GM12878 (cell line): ENCODE data around the gene PIEZO2. TPM values are rescaled to one million over a fixed set of nuclear protein-coding genes. Genes with fewer than 3 reads are reported as not detected.

Experiments used
- BHLHE40 ChIP-seq, 2 experiments: fragments of 450-650 bp in 1 of 2; IDR thresholded peaks; 2 replicates each; pipeline ENCODE4 v1.6.1; 2011 to 2017; ENCODE audit warnings: low read depth in 2 of 2, borderline replicate concordance in 1 of 2, improper control_type of control experiment in 1 of 2, low read length in 1 of 2, mild to moderate bottlenecking in 1 of 2
- CEBPB ChIP-seq, 2 experiments: fragments of 150-350 bp in 1 of 2; IDR thresholded peaks; 2 replicates each; pipeline ENCODE4 v1.6.1; 2012 to 2014; ENCODE audit warnings: low read depth in 2 of 2, low read length in 2 of 2, borderline replicate concordance in 1 of 2, inconsistent platforms in 1 of 2
- CHD2 ChIP-seq: IDR thresholded peaks from 2 replicates; pipeline ENCODE4 v1.6.1; 2011; ENCODE audit warnings: low read depth, low read length, improper control_type of control experiment, borderline replicate concordance
- E2F8 ChIP-seq: fragments of 450-650 bp; IDR thresholded peaks from 2 replicates; pipeline ENCODE4 v1.6.1; 2018; ENCODE audit warnings: mild to moderate bottlenecking, low read depth, moderate library complexity; ENCODE audit not compliant: partially characterized antibody
- EED ChIP-seq: sonication (generic); IDR thresholded peaks from 2 replicates; pipeline ENCODE4 v1.6.1; 2016; ENCODE audit warnings: antibody characterized with exemption, low read depth
- FOXK2 ChIP-seq: fragments of 450-650 bp; IDR thresholded peaks from 2 replicates; pipeline ENCODE4 v1.6.1; 2017; ENCODE audit warnings: mild to moderate bottlenecking, moderate library complexity
- GABPA ChIP-seq: IDR thresholded peaks from 2 replicates; pipeline ENCODE4 v1.6.1; 2014; ENCODE audit warnings: antibody characterized with exemption, low read depth, mild to moderate bottlenecking, inconsistent platforms
- JUNB ChIP-seq: IDR thresholded peaks from 2 replicates; pipeline ENCODE4 v1.6.1; 2016; ENCODE audit warnings: antibody characterized with exemption, mild to moderate bottlenecking
- MAX ChIP-seq: IDR thresholded peaks from 2 replicates; pipeline ENCODE4 v1.6.1; 2012; ENCODE audit warnings: low read depth, low read length, improper control_type of control experiment
- MEF2B ChIP-seq: fragments of 450-650 bp; IDR thresholded peaks from 2 replicates; pipeline ENCODE4 v1.6.1; 2018; ENCODE audit warnings: mild to moderate bottlenecking, moderate library complexity; ENCODE audit not compliant: partially characterized antibody, poor library complexity, severe bottlenecking
- NBN ChIP-seq: fragments of 450-650 bp; IDR thresholded peaks from 2 replicates; pipeline ENCODE4 v1.6.1; 2016
- NFIC ChIP-seq: IDR thresholded peaks from 2 replicates; pipeline ENCODE4 v1.6.1; 2012; ENCODE audit warnings: low read depth, mild to moderate bottlenecking, inconsistent platforms, low read length, moderate library complexity
- NFYA ChIP-seq: IDR thresholded peaks from 2 replicates; pipeline ENCODE4 v1.6.1; 2011; ENCODE audit warnings: low read depth, mild to moderate bottlenecking, low read length, improper control_type of control experiment, borderline replicate concordance
- PBX3 ChIP-seq: IDR thresholded peaks from 2 replicates; pipeline ENCODE4 v1.6.1; 2011; ENCODE audit warnings: mild to moderate bottlenecking, low read depth, low read length, moderate library complexity; ENCODE audit not compliant: insufficient replicate concordance
- RAD21 ChIP-seq: IDR thresholded peaks from 2 replicates; pipeline ENCODE4 v1.6.1; 2011; ENCODE audit warnings: mild to moderate bottlenecking, low read depth, low read length, moderate library complexity; ENCODE audit not compliant: insufficient read depth
- SKIL ChIP-seq: fragments of 450-650 bp; IDR thresholded peaks from 2 replicates; pipeline ENCODE4 v1.6.1; 2017; ENCODE audit warnings: mild to moderate bottlenecking, low read depth, inconsistent platforms; ENCODE audit not compliant: poor library complexity, severe bottlenecking
- SREBF2 ChIP-seq: IDR thresholded peaks from 2 replicates; pipeline ENCODE4 v1.6.1; 2012; ENCODE audit warnings: mild to moderate bottlenecking, low read length
- STAT3 ChIP-seq: IDR thresholded peaks from 2 replicates; pipeline ENCODE4 v1.6.1; 2011; ENCODE audit warnings: low read depth, low read length, improper control_type of control experiment
- ZBTB4 ChIP-seq: fragments of 450-650 bp; formaldehyde crosslinking; IDR thresholded peaks from 2 replicates; pipeline ENCODE4 v1.4.0; 2022; ENCODE audit warnings: mild to moderate bottlenecking, moderate library complexity
- ZNF217 ChIP-seq: fragments of 450-650 bp; IDR thresholded peaks from 2 replicates; pipeline ENCODE4 v1.6.1; 2017; ENCODE audit warnings: antibody characterized with exemption, mild to moderate bottlenecking
- ZZZ3 ChIP-seq: IDR thresholded peaks from 2 replicates; pipeline ENCODE4 v1.6.1; 2011; ENCODE audit warnings: low read depth; ENCODE audit not compliant: control insufficient read depth, insufficient read length
- polyA plus RNA-seq, 11 experiments: library from polyadenylated mRNA; depleted of rRNA in 4 of 11; unstranded in 6 of 11; stranded (reverse) in 5 of 11; fragments of >200 nt; fragmentation: Nextera tagmentation in 4 of 11; fragmentation: Illumina TruSeq in 1 of 11; extraction: Ambion mirVana in 4 of 11; extraction: Trizol in 1 of 11; gene quantifications; 1 replicate in 1 of 11; 2 replicates in 10 of 11; pipeline versions ENCODE4 v1.2.1 to v1.2.3, GENCODE V29; 2011 to 2016; ENCODE audit warnings: inconsistent platforms in 2 of 11, missing spikeins in 2 of 11, low read depth in 1 of 11
- total RNA-seq, 4 experiments: library from RNA; depleted of rRNA in 3 of 4; stranded (reverse); fragments of >200 nt in 3 of 4; fragmentation: Illumina TruSeq in 1 of 4; extraction: Trizol in 1 of 4; gene quantifications; 2 replicates each; pipeline versions ENCODE4 v1.2.1 to v1.2.3, GENCODE V29; 2013 to 2021

PIEZO2 gene
- total and polyA plus RNA-seq, 10 of the 15 experiments (the other 5 are each of a cell fraction or from before 2014, with no cell fraction given), result 6.7 to 42.3 (median 27.4) TPM

GRCh38 chr18:10878703-10879102 lies 270.7 kb downstream of the PIEZO2 start (continued):
- TF ChIP-seq ZBTB4 (CRISPR knock-in tag) (no peak), CHD2 (peak; percentile 58; the same call in 1 of the 2 replicates), JUNB (peak; percentile 91), E2F8 (no peak), NFIC (peak; percentile 95), BHLHE40 (IDR thresholded peaks at IDR 0.05; ENCODE audit: borderline replicate concordance in 1 of 2, low read depth in 2 of 2, low read length in 1 of 2) (peak; percentile 57 to 69; a peak in 2 of 4 replicates), SREBF2 (no peak), RAD21 (0 out of 2 replicates have a peak, but pooled peaks have one; percentile 17), STAT3 (no peak), ZZZ3 (no peak), MEF2B (peak; percentile 91), GABPA (peak; percentile 36; the same call in 1 of the 2 replicates), NBN (peak; percentile 63), SKIL (peak; percentile 68), CEBPB (IDR thresholded peaks at IDR 0.05; ENCODE audit: borderline replicate concordance in 1 of 2, low read depth in 2 of 2, low read length in 2 of 2) (peak in 1 of 2 experiments; percentile 79; a peak in 2 of 4 replicates), EED (peak; percentile 99), FOXK2 (no peak), MAX (no peak), PBX3 (no peak), ZNF217 (no peak), NFYA (no peak)
